RWPE2 (cell line): ENCODE measurements around the gene OSBPL2.

Experiments
- ATAC-seq: fragments of 200-7000 bp; cut with Tn5 transposase; 3 replicates; pipeline ENCODE4 v1.9.1; 2021; ENCODE audit warnings: low read depth
- DNase-seq: peaks from one replicate; pipeline ENCODE4 v3.0.0-alpha.2; 2020; ENCODE audit warnings: low spot score
- H3K27ac ChIP-seq: fragments of 450-650 bp; 2 replicates; pipeline ENCODE4 v1.5.1; 2017; ENCODE audit warnings: mild to moderate bottlenecking; ENCODE audit not compliant: poor library complexity, severe bottlenecking
- H3K27me3 ChIP-seq: fragments of 250-450 bp; sonication (Bioruptor Pico); 2 replicates; pipeline ENCODE4 v1.5.1; 2021; ENCODE audit warnings: mild to moderate bottlenecking, moderate library complexity; ENCODE audit not compliant: insufficient read depth, poor library complexity, severe bottlenecking
- H3K36me3 ChIP-seq: fragments of 250-450 bp; sonication (Bioruptor Pico); 2 replicates; pipeline ENCODE4 v1.5.1; 2020; ENCODE audit warnings: low read depth, mild to moderate bottlenecking, moderate library complexity
- H3K4me1 ChIP-seq: fragments of 250-450 bp; sonication (Bioruptor Pico); 2 replicates; pipeline ENCODE4 v1.5.1; 2021; ENCODE audit warnings: mild to moderate bottlenecking, moderate library complexity; ENCODE audit not compliant: insufficient read depth, poor library complexity, severe bottlenecking
- H3K4me3 ChIP-seq: fragments of 250-450 bp; sonication (Bioruptor Pico); 2 replicates; pipeline ENCODE4 v1.5.1; 2021; ENCODE audit warnings: mild to moderate bottlenecking, moderate library complexity; ENCODE audit not compliant: severe bottlenecking
- H3K9me3 ChIP-seq: fragments of 250-450 bp; sonication (Bioruptor Pico); 2 replicates; pipeline ENCODE4 v1.5.1; 2021; ENCODE audit warnings: mild to moderate bottlenecking, moderate library complexity; ENCODE audit not compliant: severe bottlenecking
- CTCF ChIP-seq: fragments of 450-650 bp; IDR thresholded peaks from one replicate; pipeline ENCODE4 v1.5.1; 2017; ENCODE audit warnings: mild to moderate bottlenecking, moderate library complexity; ENCODE audit not compliant: poor library complexity, severe bottlenecking

The OSBPL2 gene

GRCh38 chr20:62282103-62282502 is 43.8 kb downstream of the OSBPL2 start:
- Histone ChIP-seq H3K4me3 (no peak overlapping the region), H3K27me3 (no peaks in the 10 kb centered on the region), H3K4me1 (no peaks in the 10 kb centered on the region), H3K9me3 (no peaks in the 10 kb centered on the region), H3K27ac (no peak overlapping the region), H3K36me3 (peaks cover 84% of the 10 kb centered on the region)
- ATAC-seq (no peak), DNase-seq (no peak)
- no peak for TF ChIP-seq CTCF

- TF ChIP-seq CTCF = no peak
- Histone ChIP-seq H3K27ac (no peak overlapping the region), H3K36me3 (peaks cover 83% of the 10 kb centered on the region), H3K4me3 (no peak overlapping the region), H3K27me3 (no peaks in the 10 kb centered on the region), H3K9me3 (no peaks in the 10 kb centered on the region), H3K4me1 (no peaks in the 10 kb centered on the region)
- no peak for DNase-seq
- ATAC-seq = no peak
Measured at GRCh38 chr20:62282877-62283503, 44.7 kb downstream of the OSBPL2 start.

- peaks cover 84% of the 10 kb centered on the region for H3K36me3 ChIP-seq
- no peak for DNase-seq
- no peaks in the 10 kb centered on the region for H3K9me3 ChIP-seq
- H3K27ac ChIP-seq = no peak overlapping the region
- no peak for TF ChIP-seq CTCF
- no peak overlapping the region for H3K4me3 ChIP-seq
- no peaks in the 10 kb centered on the region for H3K27me3 ChIP-seq
- no peak for ATAC-seq
- no peaks in the 10 kb centered on the region for H3K4me1 ChIP-seq
Measured at GRCh38 chr20:62284448-62284847, 46.1 kb downstream of the OSBPL2 start.

- Histone ChIP-seq H3K9me3 (no peaks in the 10 kb centered on the region), H3K27ac (no peak overlapping the region), H3K4me3 (no peak overlapping the region), H3K27me3 (no peaks in the 10 kb centered on the region), H3K4me1 (no peaks in the 10 kb centered on the region), H3K36me3 (peaks cover 84% of the 10 kb centered on the region)
- TF ChIP-seq CTCF = no peak
- ATAC-seq = no peak
- no peak for DNase-seq
Measured at GRCh38 chr20:62285151-62285550, 46.8 kb downstream of the OSBPL2 start.

GRCh38 chr20:62285722-62286121 is 47.4 kb downstream of the OSBPL2 start:
- H3K27ac ChIP-seq = no peak overlapping the region
- no peaks in the 10 kb centered on the region for H3K4me1 ChIP-seq
- H3K9me3 ChIP-seq = no peaks in the 10 kb centered on the region
- DNase-seq (no peak), ATAC-seq (no peak)
- no peak for TF ChIP-seq CTCF
- H3K36me3 ChIP-seq = peaks cover 80% of the 10 kb centered on the region
- H3K27me3 ChIP-seq = no peaks in the 10 kb centered on the region
- no peak overlapping the region for H3K4me3 ChIP-seq
